Measurements from ENCODE around the gene SGMS1.

- TF ChIP-seq POLR2AphosphoS5 (IDR thresholded peaks at IDR 0.05) (no peak), POLR2A (IDR thresholded peaks at IDR 0.05) (no peak), EP300 (IDR thresholded peaks at IDR 0.05; ENCODE audit: low read depth) (no peak)
- TF ChIP-seq, protein P1, sequence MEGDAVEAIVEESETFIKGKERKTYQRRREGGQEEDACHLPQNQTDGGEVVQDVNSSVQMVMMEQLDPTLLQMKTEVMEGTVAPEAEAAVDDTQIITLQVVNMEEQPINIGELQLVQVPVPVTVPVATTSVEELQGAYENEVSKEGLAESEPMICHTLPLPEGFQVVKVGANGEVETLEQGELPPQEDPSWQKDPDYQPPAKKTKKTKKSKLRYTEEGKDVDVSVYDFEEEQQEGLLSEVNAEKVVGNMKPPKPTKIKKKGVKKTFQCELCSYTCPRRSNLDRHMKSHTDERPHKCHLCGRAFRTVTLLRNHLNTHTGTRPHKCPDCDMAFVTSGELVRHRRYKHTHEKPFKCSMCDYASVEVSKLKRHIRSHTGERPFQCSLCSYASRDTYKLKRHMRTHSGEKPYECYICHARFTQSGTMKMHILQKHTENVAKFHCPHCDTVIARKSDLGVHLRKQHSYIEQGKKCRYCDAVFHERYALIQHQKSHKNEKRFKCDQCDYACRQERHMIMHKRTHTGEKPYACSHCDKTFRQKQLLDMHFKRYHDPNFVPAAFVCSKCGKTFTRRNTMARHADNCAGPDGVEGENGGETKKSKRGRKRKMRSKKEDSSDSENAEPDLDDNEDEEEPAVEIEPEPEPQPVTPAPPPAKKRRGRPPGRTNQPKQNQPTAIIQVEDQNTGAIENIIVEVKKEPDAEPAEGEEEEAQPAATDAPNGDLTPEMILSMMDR (IDR thresholded peaks at IDR 0.05) = peak in 3 of 5 experiments; percentile 6 to 21 (median 16)
These were observed 256.0 kb downstream of the SGMS1 start for GRCh38 chr10:50367732-50368131.

All from transverse colon (tissue), 4 donors.